HEK293 (cell line): ENCODE measurements around the gene TSHZ2.

Experiments used
- SP2 ChIP-seq: fragments of 450-650 bp; formaldehyde crosslinking; IDR thresholded peaks from 2 replicates; pipeline ENCODE4 v1.5.1; 2016; ENCODE audit warnings: missing biosample characterization, missing genetic modification characterization
- ZFP41 ChIP-seq: fragments of 450-650 bp; formaldehyde crosslinking; IDR thresholded peaks from 2 replicates; pipeline ENCODE4 v1.5.1; 2016; ENCODE audit warnings: missing biosample characterization, missing genetic modification characterization, borderline replicate concordance
- ZNF202 ChIP-seq: fragments of 450-650 bp; formaldehyde crosslinking; IDR thresholded peaks from 2 replicates; pipeline ENCODE4 v1.5.1; 2016; ENCODE audit warnings: missing biosample characterization, missing genetic modification characterization, borderline replicate concordance
- ZNF558 ChIP-seq: fragments of 450-650 bp; formaldehyde crosslinking; IDR thresholded peaks from 2 replicates; pipeline ENCODE4 v1.5.1; 2016; ENCODE audit warnings: missing biosample characterization, missing genetic modification characterization
- TF ChIP-seq, protein P1 (sequence below): fragments of 450-650 bp; formaldehyde crosslinking; IDR thresholded peaks from 2 replicates; pipeline ENCODE4 v1.5.1; 2016; ENCODE audit warnings: missing biosample characterization, missing genetic modification characterization

- TF ChIP-seq, protein P1, sequence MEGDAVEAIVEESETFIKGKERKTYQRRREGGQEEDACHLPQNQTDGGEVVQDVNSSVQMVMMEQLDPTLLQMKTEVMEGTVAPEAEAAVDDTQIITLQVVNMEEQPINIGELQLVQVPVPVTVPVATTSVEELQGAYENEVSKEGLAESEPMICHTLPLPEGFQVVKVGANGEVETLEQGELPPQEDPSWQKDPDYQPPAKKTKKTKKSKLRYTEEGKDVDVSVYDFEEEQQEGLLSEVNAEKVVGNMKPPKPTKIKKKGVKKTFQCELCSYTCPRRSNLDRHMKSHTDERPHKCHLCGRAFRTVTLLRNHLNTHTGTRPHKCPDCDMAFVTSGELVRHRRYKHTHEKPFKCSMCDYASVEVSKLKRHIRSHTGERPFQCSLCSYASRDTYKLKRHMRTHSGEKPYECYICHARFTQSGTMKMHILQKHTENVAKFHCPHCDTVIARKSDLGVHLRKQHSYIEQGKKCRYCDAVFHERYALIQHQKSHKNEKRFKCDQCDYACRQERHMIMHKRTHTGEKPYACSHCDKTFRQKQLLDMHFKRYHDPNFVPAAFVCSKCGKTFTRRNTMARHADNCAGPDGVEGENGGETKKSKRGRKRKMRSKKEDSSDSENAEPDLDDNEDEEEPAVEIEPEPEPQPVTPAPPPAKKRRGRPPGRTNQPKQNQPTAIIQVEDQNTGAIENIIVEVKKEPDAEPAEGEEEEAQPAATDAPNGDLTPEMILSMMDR (tag by site-specific recombination) = no peak
- TF ChIP-seq ZFP41 (no peak), SP2 (tag by site-specific recombination) (no peak), ZNF558 (no peak), ZNF202 (tag by site-specific recombination) (no peak)
These were observed 278.3 kb downstream of the TSHZ2 start for GRCh38 chr20:53250456-53250855.
